ENCODE measurements around the gene IFIT3. TPM values are rescaled to one million over a fixed set of nuclear protein-coding genes. Genes with fewer than 3 reads are reported as not detected.

IFIT3 gene
- total RNA-seq, 120 experiments from 2014 or later = 8.6 to 195 (median 16.5) TPM

Other genes with a start within 250 kb of the IFIT3 start
- 1 to 10 TPM in 108 of 120 experiments, under 1 TPM in 12; 0.35 to 8.8 (median 2.3) TPM for gene CH25H, start 120.7 kb upstream of the IFIT3 start, total RNA-seq
- gene LIPA, start 76.2 kb upstream of the IFIT3 start, total RNA-seq = 100 to 1,000 TPM in 33 of 120 experiments, 10 to 100 TPM in 87; 39.5 to 269 (median 82.3) TPM
- gene IFIT2, start 26.0 kb upstream of the IFIT3 start, total RNA-seq = 10 to 100 TPM in 108 of 120 experiments, 1 to 10 TPM in 12; 7.7 to 52.2 (median 13.2) TPM
- under 1 TPM in 12 of 120 experiments, not detected in 108; 0.25 to 0.92 (median 0.31) TPM for gene IFIT1B, start 50.1 kb downstream of the IFIT3 start, total RNA-seq
- 100 to 1,000 TPM in 3 of 120 experiments, 10 to 100 TPM in 117; 23.2 to 313 (median 49.2) TPM for gene IFIT1, start 64.6 kb downstream of the IFIT3 start, total RNA-seq
- gene IFIT5, start 86.6 kb downstream of the IFIT3 start, total RNA-seq = 10 to 100 TPM; 10.6 to 33.5 (median 19.0) TPM
- gene SLC16A12, start 207.6 kb downstream of the IFIT3 start, total RNA-seq = 10 to 100 TPM in 2 of 120 experiments, 1 to 10 TPM in 31, under 1 TPM in 82, not detected in 5; 0.11 to 14.1 (median 0.46) TPM

All from dorsolateral prefrontal cortex (tissue), 118 donors.